Type B pancreatic cell (in vitro differentiated cells): ENCODE results near the gene MALRD1. TPM values are rescaled to one million over a fixed set of nuclear protein-coding genes. Genes with fewer than 3 reads are reported as not detected.

ENCODE experiments used
- DNase-seq: peaks from one replicate; pipeline ENCODE4 v3.0.0; 2021; ENCODE audit warnings: mixed read lengths; ENCODE audit not compliant: unreplicated experiment; ENCODE audit errors: extremely low spot score
- H3K27ac Mint-ChIP-seq: 2 replicates; pipeline ENCODE4 v1.8.0; 2021; ENCODE audit warnings: mild to moderate bottlenecking, mixed read lengths
- H3K27me3 Mint-ChIP-seq: 2 replicates; pipeline ENCODE4 v1.8.0; 2021; ENCODE audit warnings: mixed read lengths
- H3K36me3 Mint-ChIP-seq: 2 replicates; pipeline ENCODE4 v1.8.0; 2021; ENCODE audit warnings: mixed read lengths
- H3K4me1 Mint-ChIP-seq: one replicate; pipeline ENCODE4 v1.8.0; 2021; ENCODE audit warnings: mixed read lengths; ENCODE audit not compliant: unreplicated experiment
- H3K4me3 Mint-ChIP-seq: 2 replicates; pipeline ENCODE4 v1.8.0; 2021; ENCODE audit warnings: mild to moderate bottlenecking, mixed read lengths
- H3K9me3 Mint-ChIP-seq: 2 replicates; pipeline ENCODE4 v1.8.0; 2021; ENCODE audit warnings: mixed read lengths
- total RNA-seq: library from RNA; stranded (reverse); gene quantifications from 2 replicates; pipeline ENCODE4 v1.2.1, GENCODE V29; 2021; ENCODE audit warnings: low replicate concordance
- TF ChIP-seq, protein P1 (sequence below): fragments of 200-600 bp; sonication (generic); conservative IDR thresholded peaks from 2 replicates; pipeline ENCODE4 v1.5.0; 2021; ENCODE audit warnings: antibody characterized with exemption, mild to moderate bottlenecking

MALRD1 gene
- total RNA-seq, 1 donor from 2014 or later, result 1.4 TPM

GRCh38 chr10:19184891-19185290 lies 136.3 kb downstream of the MALRD1 start:
- Mint-ChIP-seq H3K4me1 (no peaks in the 10 kb centered on the region), H3K27me3 (no peaks in the 10 kb centered on the region), H3K27ac (no peak overlapping the region), H3K36me3 (no peaks in the 10 kb centered on the region), H3K9me3 (no peaks in the 10 kb centered on the region), H3K4me3 (no peak overlapping the region)
- DNase-seq, result no peak
- TF ChIP-seq, protein P1, sequence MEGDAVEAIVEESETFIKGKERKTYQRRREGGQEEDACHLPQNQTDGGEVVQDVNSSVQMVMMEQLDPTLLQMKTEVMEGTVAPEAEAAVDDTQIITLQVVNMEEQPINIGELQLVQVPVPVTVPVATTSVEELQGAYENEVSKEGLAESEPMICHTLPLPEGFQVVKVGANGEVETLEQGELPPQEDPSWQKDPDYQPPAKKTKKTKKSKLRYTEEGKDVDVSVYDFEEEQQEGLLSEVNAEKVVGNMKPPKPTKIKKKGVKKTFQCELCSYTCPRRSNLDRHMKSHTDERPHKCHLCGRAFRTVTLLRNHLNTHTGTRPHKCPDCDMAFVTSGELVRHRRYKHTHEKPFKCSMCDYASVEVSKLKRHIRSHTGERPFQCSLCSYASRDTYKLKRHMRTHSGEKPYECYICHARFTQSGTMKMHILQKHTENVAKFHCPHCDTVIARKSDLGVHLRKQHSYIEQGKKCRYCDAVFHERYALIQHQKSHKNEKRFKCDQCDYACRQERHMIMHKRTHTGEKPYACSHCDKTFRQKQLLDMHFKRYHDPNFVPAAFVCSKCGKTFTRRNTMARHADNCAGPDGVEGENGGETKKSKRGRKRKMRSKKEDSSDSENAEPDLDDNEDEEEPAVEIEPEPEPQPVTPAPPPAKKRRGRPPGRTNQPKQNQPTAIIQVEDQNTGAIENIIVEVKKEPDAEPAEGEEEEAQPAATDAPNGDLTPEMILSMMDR, result no peak

DNA sequence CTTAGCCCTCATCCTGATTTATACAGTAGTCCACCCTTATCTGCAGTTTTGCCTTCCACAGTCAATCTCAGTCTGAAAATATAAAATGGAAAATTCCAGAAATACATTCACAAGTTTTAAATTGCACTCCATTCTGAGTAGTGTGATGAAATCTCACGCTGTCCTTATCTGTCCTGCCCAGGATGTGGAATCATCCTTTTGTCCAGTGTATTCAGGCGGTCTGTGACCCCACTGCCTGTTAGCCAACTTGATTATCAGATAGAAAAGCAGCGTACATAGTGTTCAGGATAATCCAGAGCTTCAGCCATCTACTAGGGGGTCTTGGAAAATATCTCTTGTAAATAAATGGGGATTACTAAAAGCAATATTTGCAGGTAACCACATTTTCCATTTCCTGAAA lies 146.3 kb downstream of the MALRD1 start:
- Mint-ChIP-seq H3K27ac (no peak overlapping the region), H3K4me3 (no peak overlapping the region), H3K9me3 (no peaks in the 10 kb centered on the region), H3K36me3 (no peaks in the 10 kb centered on the region), H3K27me3 (no peaks in the 10 kb centered on the region), H3K4me1 (no peaks in the 10 kb centered on the region)
- TF ChIP-seq, protein P1, result no peak
- no peak for DNase-seq

DNA sequence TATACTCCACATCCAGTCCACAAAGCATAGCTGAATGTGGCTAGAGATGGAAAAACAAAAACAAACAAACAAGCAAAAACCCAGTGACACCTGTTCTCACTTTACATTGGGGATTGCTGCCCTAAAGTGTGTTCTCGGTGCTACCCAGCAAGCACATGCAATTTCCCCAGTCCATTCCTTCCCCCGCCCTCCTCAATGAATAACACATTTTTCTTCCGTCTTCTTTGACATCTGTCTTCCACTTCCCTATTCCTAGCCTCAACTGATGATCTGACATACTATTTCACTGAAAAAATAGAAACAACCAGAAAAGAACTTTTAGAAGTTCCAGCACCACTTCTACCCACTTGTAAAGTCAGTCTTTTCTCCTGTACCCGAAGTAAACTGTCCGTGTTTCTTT lies 147.1 kb downstream of the MALRD1 start:
- Mint-ChIP-seq H3K9me3 (no peaks in the 10 kb centered on the region), H3K27me3 (no peaks in the 10 kb centered on the region)
- TF ChIP-seq, protein P1, result no peak

GRCh38 chr10:19200211-19200610 lies 151.6 kb downstream of the MALRD1 start:
- Mint-ChIP-seq H3K27me3 (no peaks in the 10 kb centered on the region), H3K9me3 (no peaks in the 10 kb centered on the region), H3K27ac (no peak overlapping the region), H3K36me3 (no peaks in the 10 kb centered on the region), H3K4me1 (no peaks in the 10 kb centered on the region), H3K4me3 (no peak overlapping the region)
- no peak for DNase-seq
- TF ChIP-seq, protein P1, result no peak

More for the DNA sequence above, 147.1 kb downstream of the MALRD1 start:
- no peak overlapping the region for H3K27ac Mint-ChIP-seq
- no peak overlapping the region for H3K4me3 Mint-ChIP-seq
- no peaks in the 10 kb centered on the region for H3K36me3 Mint-ChIP-seq
- no peak for DNase-seq
- no peaks in the 10 kb centered on the region for H3K4me1 Mint-ChIP-seq

DNA sequence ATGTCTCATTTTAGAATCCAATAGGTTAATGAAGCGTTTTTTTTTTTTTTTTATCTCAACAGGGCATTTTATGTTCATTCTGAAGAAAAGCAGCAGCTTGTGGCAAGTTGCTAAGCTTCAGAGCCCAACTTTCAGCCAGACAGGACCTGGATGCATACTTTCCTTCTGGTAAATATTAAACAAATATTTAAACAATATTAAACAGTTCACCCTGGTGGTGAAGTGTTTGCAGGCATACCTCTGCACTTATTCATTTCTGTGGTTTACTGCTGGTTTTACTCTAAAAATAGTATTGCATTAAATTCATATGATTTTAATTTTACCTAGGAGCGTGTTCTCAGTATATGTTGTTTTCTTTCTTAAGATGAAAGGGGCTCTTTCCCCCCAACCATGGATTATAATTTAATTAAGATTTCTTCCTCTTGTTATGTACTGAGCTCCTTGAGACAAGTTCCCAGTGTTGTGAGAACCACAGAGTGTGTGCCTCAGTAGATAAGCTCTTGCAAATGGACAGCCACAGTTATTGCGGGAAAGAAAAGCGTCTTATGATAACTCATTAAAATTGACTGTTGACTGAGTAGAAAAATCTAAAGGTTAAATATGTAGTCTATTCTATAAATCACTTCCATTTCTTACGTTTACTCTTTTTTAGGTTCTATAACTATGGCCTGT lies 155.8 kb downstream of the MALRD1 start:
- DNase-seq, result no peak
- Mint-ChIP-seq H3K36me3 (no peaks in the 10 kb centered on the region), H3K4me1 (no peaks in the 10 kb centered on the region), H3K27me3 (no peaks in the 10 kb centered on the region), H3K27ac (no peak overlapping the region), H3K9me3 (no peaks in the 10 kb centered on the region), H3K4me3 (no peak overlapping the region)
- TF ChIP-seq, protein P1, result no peak

DNA sequence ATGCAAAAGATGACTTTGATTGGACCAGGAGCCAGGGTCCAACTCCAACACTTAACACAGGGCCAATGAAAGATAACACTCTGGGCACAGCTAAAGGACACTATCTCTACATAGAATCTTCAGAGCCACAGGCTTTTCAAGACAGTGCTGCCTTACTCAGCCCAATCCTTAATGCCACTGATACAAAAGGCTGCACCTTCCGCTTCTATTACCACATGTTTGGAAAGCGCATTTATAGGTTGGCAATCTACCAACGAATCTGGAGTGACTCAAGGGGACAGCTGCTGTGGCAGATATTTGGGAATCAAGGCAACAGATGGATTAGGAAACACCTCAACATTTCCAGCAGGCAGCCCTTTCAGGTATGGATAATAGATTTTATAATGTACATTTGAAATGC lies 160.7 kb downstream of the MALRD1 start:
- TF ChIP-seq, protein P1, result no peak
- no peaks in the 10 kb centered on the region for H3K36me3 Mint-ChIP-seq
- no peaks in the 10 kb centered on the region for H3K27me3 Mint-ChIP-seq
- H3K4me1 Mint-ChIP-seq, result no peaks in the 10 kb centered on the region
- H3K27ac Mint-ChIP-seq, result no peak overlapping the region
- no peaks in the 10 kb centered on the region for H3K9me3 Mint-ChIP-seq
- no peak overlapping the region for H3K4me3 Mint-ChIP-seq
- DNase-seq, result no peak
